ENCODE data around the gene WNT3A. TPM values are rescaled to one million over a fixed set of nuclear protein-coding genes. Genes with fewer than 3 reads are reported as not detected.
A peak's percentile ranks its signal among the peaks of the same experiment; 100 is the strongest.

WNT3A gene
- total and polyA plus RNA-seq, 9 of the 15 experiments (the other 6 are each of a cell fraction or from before 2014, with no cell fraction given) = not detected

DNA sequence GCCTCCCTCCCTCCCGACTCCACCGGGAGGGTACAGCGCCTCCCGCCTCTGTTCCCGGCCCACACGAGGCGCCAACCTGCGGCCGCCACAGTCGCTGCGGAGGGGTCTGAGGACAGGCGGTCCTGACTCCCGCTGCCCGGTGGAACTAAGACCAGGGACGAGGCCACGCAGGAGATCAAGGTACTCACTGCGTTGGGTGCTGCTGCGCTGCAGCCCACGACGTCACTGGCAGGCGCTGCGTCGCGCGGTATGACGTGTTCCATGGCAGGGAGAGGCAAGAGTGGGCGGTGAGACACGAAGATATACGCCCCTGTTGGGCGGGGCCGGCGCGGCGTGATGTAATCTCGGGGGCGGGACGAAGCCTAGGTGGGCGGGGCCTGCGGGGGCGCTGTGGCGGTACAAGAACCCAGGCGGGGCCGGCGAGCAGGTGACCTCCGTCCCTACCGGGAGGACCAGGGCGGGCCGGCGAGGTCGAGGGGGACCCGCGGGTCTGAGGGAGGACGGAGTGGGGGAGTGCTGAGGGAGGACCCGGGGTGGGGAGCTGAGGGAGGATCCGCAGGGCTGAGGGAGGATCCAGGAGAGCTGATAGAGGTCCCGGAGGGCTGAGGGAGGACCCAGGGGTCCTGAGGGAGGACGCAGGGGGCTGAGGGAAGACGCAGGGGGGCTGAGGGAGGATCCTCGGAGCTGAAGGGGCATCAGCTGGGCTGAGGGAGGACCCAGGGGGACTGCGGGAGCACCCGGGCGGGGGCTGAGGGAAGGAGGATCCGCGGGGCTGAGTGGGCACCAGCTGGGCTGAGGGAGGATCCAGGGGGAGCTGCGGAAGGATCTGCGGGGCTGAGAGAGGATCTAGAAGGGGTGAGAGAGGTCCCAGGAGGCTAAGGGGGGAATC is 102.5 kb downstream of the WNT3A start, which contains the start of gene MRPL55 (continued):
- TF ChIP-seq FOXK1 (CRISPR knock-in tag; IDR thresholded peaks at IDR 0.05; ENCODE audit: borderline replicate concordance) = peak; percentile 82; the same call in 1 of the 2 replicates
- TF ChIP-seq E2F4 (CRISPR knock-in tag; IDR thresholded peaks at IDR 0.05; ENCODE audit: low read depth) = peak; percentile 72; the same call in 1 of the 2 replicates
- peak; percentile 28; the same call in 1 of the 2 replicates for TF ChIP-seq POLR2H (tag; IDR thresholded peaks at IDR 0.05; ENCODE audit: low read depth)
- no peak for TF ChIP-seq ELF2 (CRISPR knock-in tag; IDR thresholded peaks at IDR 0.05)
- TF ChIP-seq ZNF445 (CRISPR knock-in tag; IDR thresholded peaks at IDR 0.05; ENCODE audit: low read depth) = no peak
- TF ChIP-seq SRSF9 (IDR thresholded peaks at IDR 0.05; ENCODE audit: borderline replicate concordance, low read depth, low read length) = no peak
- TF ChIP-seq, protein P1, sequence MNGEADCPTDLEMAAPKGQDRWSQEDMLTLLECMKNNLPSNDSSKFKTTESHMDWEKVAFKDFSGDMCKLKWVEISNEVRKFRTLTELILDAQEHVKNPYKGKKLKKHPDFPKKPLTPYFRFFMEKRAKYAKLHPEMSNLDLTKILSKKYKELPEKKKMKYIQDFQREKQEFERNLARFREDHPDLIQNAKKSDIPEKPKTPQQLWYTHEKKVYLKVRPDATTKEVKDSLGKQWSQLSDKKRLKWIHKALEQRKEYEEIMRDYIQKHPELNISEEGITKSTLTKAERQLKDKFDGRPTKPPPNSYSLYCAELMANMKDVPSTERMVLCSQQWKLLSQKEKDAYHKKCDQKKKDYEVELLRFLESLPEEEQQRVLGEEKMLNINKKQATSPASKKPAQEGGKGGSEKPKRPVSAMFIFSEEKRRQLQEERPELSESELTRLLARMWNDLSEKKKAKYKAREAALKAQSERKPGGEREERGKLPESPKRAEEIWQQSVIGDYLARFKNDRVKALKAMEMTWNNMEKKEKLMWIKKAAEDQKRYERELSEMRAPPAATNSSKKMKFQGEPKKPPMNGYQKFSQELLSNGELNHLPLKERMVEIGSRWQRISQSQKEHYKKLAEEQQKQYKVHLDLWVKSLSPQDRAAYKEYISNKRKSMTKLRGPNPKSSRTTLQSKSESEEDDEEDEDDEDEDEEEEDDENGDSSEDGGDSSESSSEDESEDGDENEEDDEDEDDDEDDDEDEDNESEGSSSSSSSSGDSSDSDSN (IDR thresholded peaks at IDR 0.05; ENCODE audit: borderline replicate concordance in 1 of 2, low read depth in 2 of 2, low read length in 2 of 2) = 0 out of 4 replicates have a peak, but pooled peaks of 1 of the 2 experiments have one; percentile 52
- TF ChIP-seq PRMT5 (CRISPR knock-in tag; IDR thresholded peaks at IDR 0.05) = no peak
- TF ChIP-seq POLR3A (IDR thresholded peaks at IDR 0.05; ENCODE audit: borderline replicate concordance, extremely low read depth, insufficient read depth, insufficient read length) = no peak
- peak; percentile 52 for TF ChIP-seq RBM22 (IDR thresholded peaks at IDR 0.05; ENCODE audit: low read depth, low read length, poor library complexity, severe bottlenecking)
- TF ChIP-seq ZBTB7A (IDR thresholded peaks at IDR 0.05; ENCODE audit: borderline replicate concordance, control insufficient read depth, low read depth, low read length) = peak; percentile 79
- TF ChIP-seq ZNF507 (tag; conservative IDR thresholded peaks at IDR 0.05) = no peak
- TF ChIP-seq ILF3 (IDR thresholded peaks at IDR 0.05; ENCODE audit: borderline replicate concordance) = no peak
- TF ChIP-seq NR1H2 (CRISPR knock-in tag; IDR thresholded peaks at IDR 0.05) = no peak
- TF ChIP-seq CHD1 (IDR thresholded peaks at IDR 0.05; ENCODE audit: low read length) = no peak
- no peak for TF ChIP-seq NR0B1 (IDR thresholded peaks at IDR 0.05; ENCODE audit: partially characterized antibody)
- TF ChIP-seq SP1 (CRISPR knock-in tag; IDR thresholded peaks at IDR 0.05) = peak; percentile 100
- TF ChIP-seq TSC22D4 (tag; IDR thresholded peaks at IDR 0.05) = no peak
- TF ChIP-seq, protein P2, sequence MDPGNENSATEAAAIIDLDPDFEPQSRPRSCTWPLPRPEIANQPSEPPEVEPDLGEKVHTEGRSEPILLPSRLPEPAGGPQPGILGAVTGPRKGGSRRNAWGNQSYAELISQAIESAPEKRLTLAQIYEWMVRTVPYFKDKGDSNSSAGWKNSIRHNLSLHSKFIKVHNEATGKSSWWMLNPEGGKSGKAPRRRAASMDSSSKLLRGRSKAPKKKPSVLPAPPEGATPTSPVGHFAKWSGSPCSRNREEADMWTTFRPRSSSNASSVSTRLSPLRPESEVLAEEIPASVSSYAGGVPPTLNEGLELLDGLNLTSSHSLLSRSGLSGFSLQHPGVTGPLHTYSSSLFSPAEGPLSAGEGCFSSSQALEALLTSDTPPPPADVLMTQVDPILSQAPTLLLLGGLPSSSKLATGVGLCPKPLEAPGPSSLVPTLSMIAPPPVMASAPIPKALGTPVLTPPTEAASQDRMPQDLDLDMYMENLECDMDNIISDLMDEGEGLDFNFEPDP (CRISPR knock-in tag; IDR thresholded peaks at IDR 0.05) = no peak
- no peak for TF ChIP-seq KDM1A (IDR thresholded peaks at IDR 0.05)
- no peak for TF ChIP-seq ILK (tag; IDR thresholded peaks at IDR 0.05; ENCODE audit: borderline replicate concordance, low read depth)
